22Rv1 (cell line): ENCODE results near the gene C1orf198.

Source experiments
- ZFX ChIP-seq: fragments of 450-650 bp; IDR thresholded peaks from 2 replicates; pipeline ENCODE4 v1.6.1; 2017; ENCODE audit warnings: antibody characterized with exemption, borderline replicate concordance
- TF ChIP-seq, protein P1 (sequence below): fragments of 450-650 bp; IDR thresholded peaks from 2 replicates; pipeline ENCODE4 v1.5.1; 2017; ENCODE audit warnings: mild to moderate bottlenecking

DNA sequence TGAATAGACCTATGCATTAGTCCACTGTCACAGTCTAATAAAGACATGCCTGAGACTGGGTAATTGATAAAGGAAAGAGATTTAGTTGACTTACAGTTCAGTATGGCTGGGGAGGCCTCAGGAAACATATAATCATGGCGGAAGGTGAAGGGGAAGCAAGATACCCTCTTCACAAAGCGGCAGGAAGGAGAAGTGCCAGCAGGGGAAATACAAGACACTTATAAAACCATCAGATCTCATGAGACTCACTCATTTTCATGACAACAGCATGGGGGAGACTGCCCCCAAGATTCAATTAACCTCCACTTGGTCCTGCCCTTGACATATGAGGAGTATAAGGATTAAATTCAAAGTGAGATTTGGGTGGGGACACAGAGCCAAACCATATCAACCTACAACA lies 61.8 kb downstream of the C1orf198 start:
- TF ChIP-seq, protein P1, sequence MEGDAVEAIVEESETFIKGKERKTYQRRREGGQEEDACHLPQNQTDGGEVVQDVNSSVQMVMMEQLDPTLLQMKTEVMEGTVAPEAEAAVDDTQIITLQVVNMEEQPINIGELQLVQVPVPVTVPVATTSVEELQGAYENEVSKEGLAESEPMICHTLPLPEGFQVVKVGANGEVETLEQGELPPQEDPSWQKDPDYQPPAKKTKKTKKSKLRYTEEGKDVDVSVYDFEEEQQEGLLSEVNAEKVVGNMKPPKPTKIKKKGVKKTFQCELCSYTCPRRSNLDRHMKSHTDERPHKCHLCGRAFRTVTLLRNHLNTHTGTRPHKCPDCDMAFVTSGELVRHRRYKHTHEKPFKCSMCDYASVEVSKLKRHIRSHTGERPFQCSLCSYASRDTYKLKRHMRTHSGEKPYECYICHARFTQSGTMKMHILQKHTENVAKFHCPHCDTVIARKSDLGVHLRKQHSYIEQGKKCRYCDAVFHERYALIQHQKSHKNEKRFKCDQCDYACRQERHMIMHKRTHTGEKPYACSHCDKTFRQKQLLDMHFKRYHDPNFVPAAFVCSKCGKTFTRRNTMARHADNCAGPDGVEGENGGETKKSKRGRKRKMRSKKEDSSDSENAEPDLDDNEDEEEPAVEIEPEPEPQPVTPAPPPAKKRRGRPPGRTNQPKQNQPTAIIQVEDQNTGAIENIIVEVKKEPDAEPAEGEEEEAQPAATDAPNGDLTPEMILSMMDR: no peak
- TF ChIP-seq ZFX: no peak
